ENCODE measurements around the gene ELP1.

The ELP1 gene

DNA sequence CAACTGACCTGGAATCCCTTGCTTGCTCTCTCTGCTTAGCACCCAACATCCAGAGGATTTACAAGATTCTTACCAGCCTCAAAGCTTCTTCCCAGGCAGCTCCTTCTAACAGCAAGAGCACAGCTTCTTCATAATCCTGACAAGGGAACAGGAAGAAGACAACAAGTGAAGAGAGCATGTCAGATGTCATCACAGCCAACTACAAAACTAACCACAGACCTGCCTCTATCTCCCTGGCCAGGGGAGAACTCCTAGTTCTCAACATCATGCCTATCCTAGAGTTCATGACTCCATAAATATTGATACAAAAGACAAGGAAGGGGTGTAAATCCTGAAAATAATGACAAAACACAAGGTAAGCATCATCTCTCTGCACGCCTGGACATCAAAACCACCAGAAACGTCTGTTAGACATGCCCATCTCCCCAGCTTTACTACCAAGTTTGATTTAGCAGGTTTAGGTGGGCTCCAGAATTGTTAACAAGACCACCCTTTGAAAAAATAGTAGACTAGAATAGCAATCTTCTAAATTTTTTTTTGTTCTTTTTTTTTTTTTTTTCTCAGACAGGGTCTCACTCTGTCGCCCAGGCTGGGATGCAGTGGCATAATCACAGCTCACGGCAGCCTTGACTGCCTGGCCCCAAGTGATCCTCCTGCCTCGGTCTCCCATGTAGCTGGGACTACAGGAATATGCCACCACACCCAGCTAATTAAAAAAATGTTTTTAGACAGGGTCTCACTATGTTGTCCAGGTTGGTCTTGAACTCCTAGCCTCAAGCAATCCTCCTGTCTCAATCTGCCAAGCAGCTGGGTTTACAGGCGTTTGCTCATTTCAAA, 51.7 kb downstream of the ELP1 start:
- DNase-seq (ENCODE audit: low read depth): no peak

DNA sequence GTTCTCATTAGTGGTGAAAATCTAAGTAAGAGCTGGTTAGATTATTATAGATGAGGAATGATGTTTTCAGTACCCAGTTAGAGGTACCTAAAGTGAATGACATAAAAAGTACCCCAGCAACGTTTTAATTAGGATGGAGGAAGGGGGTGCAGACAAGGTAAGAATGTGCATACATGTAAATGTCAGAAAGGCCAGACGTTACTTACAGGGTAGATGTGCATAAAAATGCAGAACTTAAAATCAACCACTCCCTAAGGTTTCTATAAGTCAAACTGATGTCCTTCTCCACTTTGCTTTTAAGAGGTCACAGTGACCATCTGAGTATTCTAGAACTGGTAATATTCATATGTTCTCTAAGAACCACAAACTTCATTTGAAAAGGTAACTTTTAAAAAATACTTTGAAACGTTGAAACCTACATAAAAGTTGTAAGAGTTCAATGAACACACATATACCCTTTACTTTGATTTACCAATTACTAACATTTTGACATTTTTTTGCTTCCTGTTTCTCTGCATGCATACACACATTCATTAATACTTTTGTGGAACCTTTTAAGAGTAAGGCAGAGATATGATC, 53.1 kb downstream of the ELP1 start:
- DNase-seq (ENCODE audit: low read depth): no peak

DNA sequence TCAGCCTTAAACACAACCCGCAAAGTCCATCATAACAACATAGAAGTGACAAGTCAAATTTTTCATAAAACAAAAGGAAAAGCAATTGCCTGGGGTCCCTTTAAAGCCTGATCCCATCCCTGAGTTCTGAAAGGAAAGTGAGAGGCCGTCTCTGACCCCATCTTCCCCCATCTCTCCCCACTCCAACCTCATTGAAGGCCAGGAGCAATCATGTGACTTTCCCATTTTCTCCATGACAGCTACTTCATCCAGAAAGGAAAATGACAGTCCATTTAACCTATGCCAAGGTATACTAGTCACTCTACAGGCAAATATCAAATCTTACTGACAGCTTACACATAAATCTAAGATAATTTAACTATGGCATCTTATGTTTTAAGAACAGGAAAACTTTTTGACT, 56.4 kb downstream of the ELP1 start:
- DNase-seq (ENCODE audit: low read depth): no peak

DNA sequence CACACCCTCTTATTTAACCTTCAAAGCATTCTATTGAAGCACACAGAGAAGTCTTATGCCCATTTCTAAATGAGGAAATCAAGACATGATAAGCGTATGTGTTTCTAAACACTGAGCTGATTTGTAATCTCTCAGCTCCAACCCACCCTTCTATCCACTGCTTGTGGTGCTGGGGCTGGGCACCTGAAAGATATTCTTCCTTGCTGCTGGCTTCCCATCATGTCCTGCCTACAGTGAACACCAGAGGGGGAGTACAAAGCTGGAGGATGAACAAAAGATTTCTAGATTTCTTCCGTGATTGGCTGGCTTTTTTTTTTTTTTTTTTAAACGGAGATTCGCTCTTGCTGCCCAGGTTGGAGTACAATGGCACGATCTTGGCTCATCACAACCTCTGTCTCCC, 57.5 kb downstream of the ELP1 start:
- no peak for DNase-seq (ENCODE audit: low read depth)

DNA sequence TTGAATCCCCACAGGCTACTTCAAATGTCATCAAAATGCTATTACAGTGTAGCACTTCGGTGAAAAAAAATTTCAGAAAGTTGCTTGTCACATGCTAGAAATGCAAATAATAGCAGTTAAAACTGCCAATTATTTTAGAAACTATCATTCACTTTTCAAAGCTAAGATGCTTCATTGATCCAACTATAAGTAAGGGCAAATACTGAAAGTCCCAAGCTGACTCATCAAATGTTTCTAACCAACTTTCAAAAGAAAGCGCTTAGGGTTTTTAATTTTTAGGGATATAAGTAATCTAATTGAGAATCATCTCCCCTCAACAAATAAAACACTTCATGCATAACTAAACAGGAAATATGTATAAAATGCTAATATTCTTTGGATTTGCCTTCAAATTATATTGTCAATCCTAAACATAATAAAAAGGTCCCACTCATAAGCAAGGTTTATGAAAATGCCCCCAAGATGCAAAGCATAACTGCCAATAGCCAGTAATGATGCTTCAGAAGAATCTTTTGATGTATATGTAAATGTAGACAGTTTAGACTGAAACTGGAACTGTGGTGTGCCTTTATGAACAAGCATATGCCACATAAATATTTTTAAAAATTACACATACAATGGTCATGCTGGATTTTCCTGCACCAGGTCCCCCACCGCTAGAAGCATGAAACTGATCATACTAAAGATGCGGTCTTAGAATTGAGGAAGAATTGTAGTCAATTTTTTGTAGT, 59.7 kb downstream of the ELP1 start:
- DNase-seq (ENCODE audit: low read depth): no peak

DNA sequence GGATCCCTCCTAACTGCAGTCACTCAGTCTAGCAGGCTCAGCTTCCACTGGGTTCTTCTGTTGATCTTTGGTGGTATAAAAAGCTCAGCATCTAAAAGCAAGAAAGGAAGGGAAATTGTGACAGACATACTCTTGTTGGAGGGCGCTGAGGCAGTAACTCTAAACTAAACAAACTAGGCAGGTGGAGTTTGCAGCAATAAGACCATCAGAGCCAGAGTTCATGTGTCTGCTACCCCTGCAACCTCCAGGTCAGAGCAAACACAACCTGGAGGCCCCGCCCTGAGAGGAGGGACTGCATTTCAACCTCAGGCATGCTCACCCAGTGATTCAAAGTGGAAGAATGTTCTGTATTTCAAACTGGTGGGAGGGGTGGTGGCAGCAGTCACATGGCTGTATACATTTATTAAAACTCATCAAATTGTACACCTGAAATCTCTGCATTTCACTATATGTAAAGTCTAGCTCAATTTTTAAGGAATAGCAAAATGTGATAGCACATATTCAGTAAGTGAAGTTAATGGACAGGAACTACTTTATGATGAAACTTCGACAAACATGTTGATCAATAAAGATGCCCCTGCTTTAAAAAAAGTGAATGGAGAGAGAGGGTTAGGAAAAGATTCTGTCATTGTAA, 64.7 kb downstream of the ELP1 start:
- peak; percentile 8 for DNase-seq (ENCODE audit: low read depth)

DNA sequence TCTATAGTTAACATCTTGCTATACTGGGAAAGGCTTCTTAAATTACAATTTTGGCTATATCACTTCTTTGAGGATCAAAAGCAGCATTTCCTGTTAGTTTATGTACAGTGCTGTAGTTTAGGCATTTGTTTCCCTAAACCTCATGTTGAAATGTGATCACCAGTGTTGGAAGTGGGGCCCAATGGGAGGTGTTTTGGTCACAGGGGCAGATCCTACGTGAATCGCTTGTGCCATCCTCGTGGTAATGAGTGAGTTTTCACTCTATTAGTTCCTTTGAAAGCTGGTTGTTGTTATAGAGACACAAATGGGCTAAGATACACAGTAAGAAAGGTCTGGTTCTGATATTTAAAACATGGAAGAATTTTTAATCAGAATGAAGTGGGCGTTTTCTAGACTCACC, 66.1 kb downstream of the ELP1 start:
- DNase-seq (ENCODE audit: low read depth): no peak

DNA sequence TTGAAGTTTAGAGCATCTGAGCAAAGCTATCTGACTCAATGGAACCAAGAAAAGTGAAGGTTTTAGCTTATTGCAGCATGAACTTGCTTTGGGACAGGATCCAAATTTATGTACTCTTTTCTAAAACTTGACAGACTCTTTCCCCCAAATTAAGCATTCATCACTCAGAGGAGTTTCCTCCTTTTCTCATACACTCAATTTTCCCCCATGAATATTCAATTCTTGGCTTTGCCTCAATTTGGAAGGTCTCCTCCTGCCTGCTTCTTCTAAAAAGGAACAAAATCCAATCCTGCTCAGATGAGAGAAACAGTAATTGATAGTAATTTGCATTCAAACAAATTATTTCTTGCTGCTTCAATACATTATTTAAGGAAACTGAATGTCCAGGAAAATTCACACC, 66.8 kb downstream of the ELP1 start:
- no peak for DNase-seq (ENCODE audit: low read depth)

DNA sequence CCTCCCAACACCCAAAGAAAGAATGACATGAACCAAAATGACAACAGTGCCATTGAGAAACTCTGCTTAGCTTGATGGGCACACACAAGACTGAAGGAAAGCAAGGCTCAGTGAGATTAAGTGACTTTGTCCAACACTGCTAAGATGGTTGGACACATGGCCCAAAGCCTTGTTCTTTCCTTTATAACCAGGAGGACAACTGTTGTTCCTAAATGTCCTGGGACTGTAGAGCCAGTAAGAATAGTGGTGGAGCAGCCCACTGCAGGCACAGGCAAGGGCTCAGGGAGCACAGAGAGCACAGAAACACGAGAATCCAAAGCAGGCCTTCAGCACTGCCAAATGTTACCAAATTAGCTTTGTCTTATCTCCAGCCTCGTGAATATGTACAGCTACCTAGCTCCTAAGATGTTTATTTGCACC, 67.9 kb downstream of the ELP1 start:
- no peak for DNase-seq (ENCODE audit: low read depth)

DNA sequence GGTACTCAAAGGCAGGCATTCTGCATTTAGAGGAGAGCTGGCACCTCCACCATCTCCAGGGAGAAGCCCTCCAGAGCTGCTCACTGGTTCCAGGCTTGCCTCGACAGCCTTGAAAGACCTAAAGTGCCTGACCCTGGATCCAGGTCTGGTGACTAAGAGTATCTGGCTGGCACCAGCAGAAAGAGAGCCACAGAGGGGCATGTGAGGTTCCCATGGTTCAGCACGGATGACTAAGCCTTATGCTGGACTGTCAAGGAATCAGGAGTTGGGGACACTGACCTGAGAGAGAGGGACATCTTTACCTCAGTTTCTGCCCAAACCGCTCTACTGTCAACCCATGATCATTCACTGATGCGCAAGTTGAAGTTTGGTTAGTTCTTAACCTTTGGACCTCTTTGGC, 68.9 kb downstream of the ELP1 start:
- DNase-seq (ENCODE audit: low read depth): no peak

DNA sequence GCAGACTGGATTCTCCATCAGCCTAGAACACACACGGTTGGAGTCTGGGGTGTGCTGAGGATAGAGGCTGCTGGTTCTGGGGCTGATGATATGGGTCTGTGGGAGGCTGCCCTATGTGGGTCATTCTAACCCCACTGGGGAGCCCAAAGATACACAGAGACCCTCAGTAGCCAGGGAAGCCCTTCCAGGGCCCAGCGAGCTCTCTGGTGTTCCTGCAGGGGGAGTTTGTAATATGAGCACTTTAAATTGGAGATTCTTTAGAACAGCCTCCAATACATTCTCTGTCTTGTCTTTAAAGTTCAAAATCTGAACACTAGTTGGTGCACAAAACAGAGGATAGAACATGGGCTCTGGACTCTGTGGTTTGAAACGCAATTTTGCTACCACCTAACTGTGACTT, 69.5 kb downstream of the ELP1 start:
- no peak for DNase-seq (ENCODE audit: low read depth)

DNA sequence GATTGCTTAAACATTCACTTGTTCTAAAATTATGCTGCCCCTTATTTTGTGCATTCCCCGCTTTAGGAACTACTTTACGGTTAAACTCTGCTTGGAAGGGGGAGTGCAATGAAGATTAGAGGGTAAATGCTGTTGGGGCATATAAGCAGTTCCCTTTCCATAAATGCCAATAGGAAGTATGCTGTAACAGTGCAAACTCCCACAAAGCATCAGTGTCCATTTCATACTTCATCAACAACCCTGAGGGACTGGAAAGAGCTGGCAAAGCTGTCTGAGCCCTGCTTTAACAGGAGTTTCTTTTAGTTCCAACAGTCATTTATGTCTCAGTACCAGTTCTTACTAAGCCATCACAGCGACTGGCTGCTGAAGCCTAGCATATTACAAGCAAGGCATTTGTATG, 70.0 kb downstream of the ELP1 start:
- no peak for DNase-seq (ENCODE audit: low read depth)

DNA sequence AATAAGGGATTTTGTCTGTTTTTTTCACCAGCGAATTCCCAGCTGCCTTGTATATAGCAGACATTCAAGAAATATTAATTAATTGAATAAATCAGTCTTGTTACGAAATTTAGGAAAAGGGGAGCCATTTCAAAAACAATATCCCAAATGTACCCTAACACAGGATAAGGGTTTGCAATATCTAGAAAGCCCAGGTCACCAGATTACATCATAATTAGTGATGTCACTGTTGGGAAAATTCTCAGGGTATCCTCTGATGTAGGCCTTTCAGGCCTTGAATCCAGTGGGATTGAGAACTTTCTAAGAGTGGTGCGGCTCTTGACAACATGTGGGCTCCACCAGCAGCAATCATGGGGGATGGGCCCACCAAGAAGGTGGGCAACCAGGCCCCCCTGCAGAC, 71.9 kb downstream of the ELP1 start, which contains the start of gene ACTL7A:
Gene ACTL7A, plus strand, starts transcription at position 270 of the 400 bp plus-strand sequence. Its CDS starts 57 bp downstream, at position 327.
- no peak for DNase-seq (ENCODE audit: low read depth)

DNA sequence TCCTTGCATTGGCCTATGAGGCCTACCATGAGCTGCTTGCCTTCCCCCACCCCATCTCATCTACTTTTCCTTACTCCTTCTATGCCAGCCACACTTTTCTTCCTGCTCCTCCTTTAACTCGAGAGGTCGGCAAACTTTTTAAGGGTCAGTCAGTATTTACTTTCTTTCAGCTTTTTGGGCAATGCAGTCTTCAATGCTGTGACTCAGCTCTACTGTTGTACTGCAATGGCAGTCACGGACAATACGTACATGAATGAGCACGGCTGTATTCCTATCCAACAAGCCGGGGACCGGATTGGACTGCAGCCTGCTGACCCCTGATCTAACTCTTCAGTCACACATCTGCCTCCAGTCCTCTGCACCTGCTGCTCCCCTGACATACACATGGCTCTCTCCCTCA, 72.5 kb downstream of the ELP1 start:
- no peak for DNase-seq (ENCODE audit: low read depth)

DNA sequence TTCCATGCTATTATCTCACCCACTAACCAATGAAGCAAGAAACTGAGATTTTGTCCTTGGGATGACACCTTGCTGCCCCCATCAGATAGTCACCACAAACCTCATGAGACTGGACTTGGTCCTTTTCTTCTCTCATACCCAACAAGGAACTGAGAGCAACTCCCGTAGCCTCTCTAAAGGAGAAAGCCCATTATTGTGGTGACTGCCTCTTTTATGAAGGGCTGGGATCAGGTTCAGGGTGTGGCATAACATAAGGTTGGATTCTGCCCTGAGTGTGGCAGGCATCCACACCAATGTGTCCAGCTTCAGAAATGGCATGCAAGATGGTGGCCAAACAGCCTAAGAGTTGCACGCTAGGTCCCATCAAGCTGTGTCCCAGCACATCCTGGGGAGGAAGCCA, 73.2 kb downstream of the ELP1 start:
- no peak for DNase-seq (ENCODE audit: low read depth)

DNA sequence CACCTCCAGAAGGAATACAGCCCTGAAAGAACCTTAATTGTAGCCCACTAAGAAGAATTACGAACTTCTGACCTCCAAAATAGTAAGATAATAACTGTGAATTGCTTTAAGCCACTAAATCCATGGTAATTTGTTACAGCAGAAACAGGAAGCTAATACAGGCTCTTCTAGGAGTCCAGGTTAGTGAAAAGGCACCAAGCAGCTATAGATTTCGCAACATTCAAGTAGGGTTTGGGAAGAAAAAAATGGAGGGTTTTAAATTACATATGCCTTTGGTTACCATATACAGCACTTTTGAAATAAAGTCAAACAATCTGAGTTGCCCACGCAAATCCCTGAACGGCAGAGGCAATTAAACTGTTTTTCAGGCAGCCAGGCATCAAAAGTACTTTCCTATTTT, 73.6 kb downstream of the ELP1 start:
- no peak for DNase-seq (ENCODE audit: low read depth)

DNA sequence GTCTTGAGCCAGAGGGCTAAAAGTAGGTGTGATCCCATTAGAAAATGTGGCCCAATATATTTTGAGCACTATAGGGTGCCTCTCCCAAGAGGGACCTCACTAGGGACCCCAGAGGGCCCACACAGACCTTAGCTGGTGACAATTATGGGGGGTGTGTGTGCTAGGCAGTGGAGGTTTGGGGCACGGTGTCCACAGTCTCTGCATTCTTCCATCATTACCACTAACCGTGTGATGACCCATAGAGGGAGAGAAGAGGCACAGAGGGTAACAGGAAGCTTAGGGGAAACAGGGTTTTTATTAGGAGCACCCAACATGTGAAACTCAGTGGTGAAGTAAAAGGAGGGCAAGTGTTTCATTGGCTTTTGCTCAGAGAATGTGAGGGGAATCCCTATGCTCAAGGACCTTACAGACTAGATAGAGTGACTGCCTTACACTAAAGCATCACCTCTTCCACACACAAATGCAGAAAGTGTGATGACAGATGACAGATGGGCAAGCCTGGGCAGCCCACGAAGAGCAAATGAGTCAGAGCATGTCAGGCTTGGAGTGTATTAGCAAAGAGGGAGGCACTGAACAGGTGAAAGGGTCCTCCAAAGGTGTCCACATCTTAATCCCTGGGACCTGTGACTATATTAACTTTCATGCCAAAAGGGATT, 74.3 kb downstream of the ELP1 start:
- DNase-seq (ENCODE audit: low read depth): no peak

DNA sequence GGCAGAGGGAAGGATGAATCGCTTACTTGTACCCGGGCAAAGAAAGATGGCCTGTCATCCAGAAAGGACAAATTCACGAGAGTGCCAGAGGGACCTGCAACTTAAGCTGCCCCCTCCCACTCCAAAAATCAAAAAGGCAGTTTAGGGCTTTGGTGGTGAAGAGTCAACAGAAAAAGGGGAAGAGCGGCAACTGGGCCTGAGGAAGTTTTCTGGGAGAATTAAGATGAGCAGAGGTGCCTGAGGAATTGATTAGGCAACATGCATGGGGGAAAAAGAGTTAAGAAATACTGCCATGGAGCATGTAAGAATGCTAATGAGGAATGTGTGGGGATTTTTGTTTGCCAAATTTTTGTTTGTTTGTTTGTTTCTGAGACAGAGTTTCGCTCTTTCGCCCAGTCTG, 76.4 kb downstream of the ELP1 start:
- DNase-seq (ENCODE audit: low read depth): no peak

DNA sequence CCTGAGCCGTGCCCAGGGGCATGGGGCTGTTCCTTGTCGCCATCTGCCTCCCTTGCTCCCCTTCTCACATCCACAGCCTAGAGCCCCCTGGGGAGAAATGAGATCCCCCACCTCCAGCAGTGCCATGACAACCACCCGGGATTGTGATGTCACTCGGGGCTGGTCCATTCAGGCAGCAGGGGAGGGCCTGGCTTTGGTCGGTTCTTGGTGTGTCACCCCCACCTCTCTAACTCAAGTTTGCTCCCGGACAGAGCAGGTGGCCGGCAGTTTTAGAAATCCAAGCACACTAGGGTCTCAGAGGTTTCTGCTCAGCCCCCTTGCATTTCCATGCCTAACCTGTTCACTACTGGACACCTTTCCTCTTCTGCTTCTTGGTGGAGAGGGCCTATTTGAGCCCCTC, 78.0 kb downstream of the ELP1 start, which contains the start of gene ACTL7B:
Gene ACTL7B, minus strand, starts transcription at position 99 of the 400 bp plus-strand sequence. Its CDS starts 56 bp downstream, at position 43.
- DNase-seq (ENCODE audit: low read depth): no peak

DNA sequence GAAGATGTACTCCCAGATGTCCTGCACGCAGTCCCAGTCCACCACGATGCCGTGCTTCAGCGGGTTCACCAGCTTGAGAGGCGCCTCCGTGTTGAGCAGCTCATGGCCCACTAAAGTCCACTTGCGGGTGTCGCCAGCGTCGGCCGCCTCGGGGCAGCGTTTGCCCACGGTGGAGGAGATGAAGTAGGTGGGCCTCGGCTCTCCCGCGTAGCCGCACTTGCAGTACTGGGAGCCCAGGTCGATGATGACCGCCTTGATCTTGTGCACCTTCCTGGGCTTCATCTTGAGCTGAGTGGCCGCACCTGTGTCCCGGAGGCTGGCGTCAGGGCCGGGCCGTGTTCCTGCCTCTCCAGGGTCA, 78.4 kb downstream of the ELP1 start:
- DNase-seq (ENCODE audit: low read depth): no peak

DNA sequence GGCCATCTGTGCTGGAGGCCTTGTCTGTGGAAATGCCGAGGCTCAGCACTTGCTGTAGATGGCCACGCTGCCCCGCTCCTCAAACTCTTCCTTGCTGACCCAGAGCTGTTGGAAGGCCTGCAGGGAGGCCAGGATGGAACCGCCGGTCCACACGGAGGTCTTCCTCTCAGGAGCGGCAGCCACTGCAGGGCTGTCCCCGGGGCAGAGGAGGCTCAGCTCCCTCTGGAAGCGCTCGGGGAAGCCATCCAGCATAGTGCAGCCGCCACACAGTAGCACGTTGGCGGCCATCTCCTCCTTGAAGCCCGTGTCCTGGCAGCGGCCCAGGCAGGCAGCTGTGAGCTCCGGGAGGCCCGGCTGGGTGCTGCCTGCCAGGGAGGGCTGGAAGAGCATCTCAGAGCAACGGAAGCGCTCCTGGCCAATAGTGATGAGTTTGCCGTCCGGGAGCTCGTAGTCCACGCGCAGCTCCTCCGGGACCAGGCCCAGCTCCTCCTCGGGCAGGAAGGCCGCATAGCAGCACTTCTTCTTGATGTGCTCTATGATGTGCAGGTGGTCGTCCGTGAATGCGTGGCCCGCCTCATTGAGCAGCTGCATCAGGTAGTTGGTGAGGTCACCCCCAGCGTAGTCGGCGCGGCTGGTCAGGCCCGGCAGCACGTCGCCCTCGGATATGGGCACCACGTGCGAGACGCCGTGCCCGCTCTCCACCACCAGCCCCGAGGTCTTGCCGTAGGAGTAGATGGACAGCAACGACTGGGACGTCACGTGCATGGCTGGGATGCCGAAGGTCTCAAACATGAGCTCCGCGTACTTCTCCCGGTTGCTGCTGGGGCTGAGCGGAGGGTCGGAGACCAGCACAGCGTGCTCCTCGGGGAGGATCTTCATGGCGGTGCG, 79.0 kb downstream of the ELP1 start:
- DNase-seq (ENCODE audit: low read depth): no peak
